TTC549 (cell line): ENCODE data around the gene AFTPH.
A peak's percentile ranks its signal among the peaks of the same experiment; 100 is the strongest.

Source experiments
- FAIRE-seq: peaks from 2 replicates; lab custom pipeline; 2012; peaks lifted over from hg19 to GRCh38; lab: Jason Lieb, UNC

The AFTPH gene

DNA sequence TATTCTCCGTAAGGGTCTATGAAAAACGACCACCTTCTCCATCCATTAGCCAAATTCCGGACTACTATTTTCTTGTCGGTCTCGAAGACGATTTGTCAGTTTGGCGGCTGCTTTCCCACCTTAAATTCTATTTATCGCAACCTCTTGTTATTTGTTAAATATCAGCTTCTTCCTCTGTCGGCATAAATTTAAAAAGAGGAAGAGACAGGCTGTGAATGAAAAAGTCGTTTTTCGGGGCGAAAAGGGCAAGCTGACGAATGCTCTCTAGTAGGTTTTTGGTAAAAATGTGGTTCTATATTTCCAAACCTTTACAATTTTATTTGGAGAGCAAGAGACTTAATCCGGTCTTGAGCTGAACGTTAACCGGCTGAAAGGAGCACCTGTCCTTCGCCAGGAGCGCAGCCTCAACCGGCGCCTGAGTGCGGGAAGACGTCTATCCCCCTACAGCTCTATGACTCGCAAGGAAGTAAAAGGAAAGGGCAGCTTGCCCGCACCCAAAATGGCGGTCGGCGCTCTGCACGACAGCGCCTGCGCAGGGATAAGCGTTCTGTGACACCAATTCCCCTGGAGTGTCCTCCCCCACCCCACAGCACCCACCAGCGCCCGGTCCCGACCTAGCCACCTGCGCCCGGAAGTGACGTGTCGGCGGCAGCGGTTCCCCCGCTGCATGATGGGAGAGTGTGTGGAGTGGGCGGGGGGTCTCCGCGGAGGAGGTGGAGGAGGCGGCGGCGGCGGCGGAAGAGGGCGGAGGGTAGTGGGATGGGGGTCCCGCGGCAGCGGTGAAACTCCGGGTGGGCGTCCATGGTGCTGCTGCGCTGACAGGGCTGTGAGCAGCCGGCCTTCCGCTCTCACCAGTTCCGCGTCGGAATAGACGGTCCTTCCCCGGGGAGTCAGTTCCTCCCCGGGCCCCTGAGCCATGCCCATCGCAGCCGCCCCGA lies at the start of gene AFTPH:
Gene AFTPH (plus strand): TSS at position 663 of the 938 bp plus-strand sequence. CDS start 27,147 bp downstream, outside the sequence.
- FAIRE-seq = peak; percentile 94

DNA sequence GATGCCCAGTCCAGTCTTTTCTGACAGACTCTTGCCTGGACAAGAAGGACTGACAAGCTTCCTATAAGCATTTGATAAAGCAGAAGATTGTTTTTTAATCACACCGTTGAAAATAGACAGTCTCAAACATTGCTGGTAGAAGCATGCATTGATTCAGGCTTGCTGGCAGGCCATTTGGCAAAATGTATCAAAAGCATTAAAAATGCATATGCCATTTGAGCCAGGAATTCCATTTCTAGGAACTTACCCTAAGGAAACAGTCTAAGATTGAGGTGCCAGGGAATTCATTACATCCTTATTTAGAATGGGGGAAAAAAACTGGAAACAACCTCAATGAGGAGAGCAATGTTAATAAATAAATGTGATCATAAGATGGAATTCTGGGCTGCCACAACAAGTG lies 49.5 kb upstream of the AFTPH start:
- no peak for FAIRE-seq

DNA sequence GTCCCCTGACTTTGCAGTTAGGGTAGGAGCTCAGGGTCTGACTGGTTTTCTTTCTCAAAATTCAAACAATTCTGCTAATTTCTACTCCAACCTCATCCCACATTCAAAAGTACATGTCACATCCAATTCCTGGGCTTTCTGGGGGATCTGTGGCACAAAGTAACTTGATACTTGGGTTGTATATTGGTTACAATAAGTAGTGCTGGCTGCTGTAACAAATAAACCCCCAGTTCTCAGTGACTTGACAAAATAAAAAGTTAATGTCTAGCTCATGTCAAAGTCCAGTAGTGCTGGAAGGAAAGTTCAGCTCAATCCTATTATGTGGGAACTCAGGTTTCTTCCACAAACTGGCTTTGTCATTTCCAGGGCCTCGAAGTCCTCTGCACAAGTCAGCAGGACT lies 47.1 kb upstream of the AFTPH start:
- no peak for FAIRE-seq

DNA sequence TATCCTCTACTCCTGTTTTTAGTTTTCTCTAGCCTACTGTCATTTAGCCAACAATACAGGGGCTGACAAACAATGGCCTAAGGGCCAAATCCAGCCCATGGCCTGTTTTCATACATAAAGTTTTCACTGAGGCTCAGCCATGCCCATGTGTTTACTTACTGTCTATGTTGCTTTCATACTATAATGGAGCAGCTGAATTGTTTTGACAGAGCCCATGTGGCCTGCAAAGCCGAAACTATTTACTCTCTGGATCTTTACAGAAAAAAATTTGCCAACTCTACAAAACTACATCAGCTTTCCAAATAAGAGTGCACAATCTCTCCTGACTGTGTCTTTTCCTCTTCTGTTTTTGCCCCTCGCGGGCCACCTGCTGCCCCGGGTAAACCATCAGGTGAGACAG lies 46.1 kb upstream of the AFTPH start:
- FAIRE-seq = no peak

- no peak for FAIRE-seq
Observed at GRCh38 chr2:64478502-64479230, 45.5 kb upstream of the AFTPH start.

GRCh38 chr2:64479259-64480117 lies 44.6 kb upstream of the AFTPH start:
- no peak for FAIRE-seq

GRCh38 chr2:64481665-64482064 lies 42.5 kb upstream of the AFTPH start:
- FAIRE-seq = no peak

- no peak for FAIRE-seq
Observed at GRCh38 chr2:64482243-64482642, 41.9 kb upstream of the AFTPH start.

DNA sequence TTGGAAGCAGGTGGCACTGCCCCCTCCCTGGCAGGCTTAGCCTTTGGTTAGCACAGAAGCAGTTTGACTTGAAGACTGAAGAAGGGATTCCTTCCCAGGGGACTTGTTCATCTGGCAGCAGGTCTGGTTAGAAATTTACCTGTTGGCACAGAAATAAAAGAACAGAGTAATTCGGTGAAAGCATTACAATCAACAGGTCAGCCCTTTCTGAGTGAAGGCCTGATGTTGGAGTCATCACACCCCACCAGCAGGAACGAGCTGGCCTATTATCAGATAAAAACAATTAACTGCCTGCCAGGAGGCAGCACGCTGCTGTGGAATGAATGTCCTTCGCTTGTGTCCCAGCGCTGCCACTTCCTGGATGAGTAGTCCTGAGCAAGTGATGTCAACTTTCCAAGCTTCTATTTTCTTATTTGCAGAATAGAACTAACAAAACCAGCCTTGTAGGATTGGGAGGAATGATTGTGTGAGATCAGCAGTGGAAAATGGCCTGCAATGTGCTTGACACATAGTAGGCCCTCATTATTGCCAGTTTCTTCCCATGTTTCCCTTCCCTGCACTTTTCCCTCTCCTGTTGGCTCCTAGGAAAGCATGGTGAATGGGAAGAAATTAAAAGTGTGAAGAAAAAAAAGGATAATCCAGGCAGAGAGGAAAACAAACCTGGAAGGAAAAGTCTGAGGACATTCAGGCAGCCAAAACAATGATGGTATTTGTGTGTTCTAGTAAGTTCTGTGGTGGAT lies 41.2 kb upstream of the AFTPH start:
- FAIRE-seq = no peak

GRCh38 chr2:64485331-64485730 lies 38.8 kb upstream of the AFTPH start:
- no peak for FAIRE-seq

DNA sequence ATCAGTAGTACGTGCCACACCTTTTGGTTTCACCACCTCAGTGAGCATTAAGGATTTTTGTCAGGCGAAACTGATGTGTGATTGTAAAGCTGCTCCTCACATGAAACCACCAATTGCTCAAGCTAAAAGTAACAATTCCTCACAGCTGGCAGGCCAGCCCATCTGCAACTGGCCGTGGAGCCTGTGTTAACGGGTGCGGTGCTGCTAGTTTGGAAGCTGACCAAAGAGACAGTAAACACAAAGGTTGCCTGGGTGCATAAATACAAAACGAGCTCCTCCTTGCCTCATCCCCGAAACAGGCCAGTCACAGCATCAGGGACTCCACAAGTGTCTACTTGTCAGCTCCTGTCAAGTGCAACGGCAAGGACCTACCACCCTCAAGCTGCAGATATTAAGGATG lies 38.2 kb upstream of the AFTPH start:
- FAIRE-seq = no peak

DNA sequence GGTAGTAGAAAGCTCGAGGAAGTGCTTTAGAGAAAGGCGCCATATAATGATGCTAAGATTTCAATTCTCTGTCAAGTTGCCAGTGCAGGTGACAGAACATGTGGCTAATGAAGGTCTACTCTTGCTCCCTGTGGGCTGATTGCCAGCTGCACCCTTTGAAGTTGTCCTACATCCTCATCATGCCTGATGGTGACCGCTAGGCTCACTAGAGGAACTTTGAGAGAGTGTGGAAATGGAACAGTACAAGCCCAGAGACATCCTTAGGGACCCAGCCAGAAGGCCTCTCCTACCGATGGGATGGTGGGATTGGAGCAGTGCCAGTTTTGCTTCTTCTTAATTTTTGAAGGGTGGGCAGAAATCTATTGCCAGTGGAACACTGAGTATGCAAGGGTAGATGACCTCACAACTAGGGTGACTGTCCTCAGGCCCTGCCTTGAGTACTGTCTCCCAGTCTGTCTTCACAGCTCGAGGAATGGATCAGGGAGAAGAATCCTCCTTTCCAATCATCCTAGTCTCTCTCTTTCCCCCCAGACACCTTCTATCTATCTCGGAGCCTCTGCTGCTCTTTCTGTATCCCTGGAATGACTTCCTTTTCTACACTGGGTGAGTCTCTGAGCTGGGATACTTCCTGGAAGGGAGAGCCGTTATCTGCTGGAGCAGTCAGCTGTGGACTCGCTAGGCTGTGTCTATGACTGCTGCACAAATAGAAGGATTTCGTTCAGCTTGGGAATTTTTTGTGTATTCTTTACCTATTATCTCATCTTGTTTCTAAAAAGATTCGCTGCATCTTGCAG lies 36.7 kb upstream of the AFTPH start:
- no peak for FAIRE-seq

DNA sequence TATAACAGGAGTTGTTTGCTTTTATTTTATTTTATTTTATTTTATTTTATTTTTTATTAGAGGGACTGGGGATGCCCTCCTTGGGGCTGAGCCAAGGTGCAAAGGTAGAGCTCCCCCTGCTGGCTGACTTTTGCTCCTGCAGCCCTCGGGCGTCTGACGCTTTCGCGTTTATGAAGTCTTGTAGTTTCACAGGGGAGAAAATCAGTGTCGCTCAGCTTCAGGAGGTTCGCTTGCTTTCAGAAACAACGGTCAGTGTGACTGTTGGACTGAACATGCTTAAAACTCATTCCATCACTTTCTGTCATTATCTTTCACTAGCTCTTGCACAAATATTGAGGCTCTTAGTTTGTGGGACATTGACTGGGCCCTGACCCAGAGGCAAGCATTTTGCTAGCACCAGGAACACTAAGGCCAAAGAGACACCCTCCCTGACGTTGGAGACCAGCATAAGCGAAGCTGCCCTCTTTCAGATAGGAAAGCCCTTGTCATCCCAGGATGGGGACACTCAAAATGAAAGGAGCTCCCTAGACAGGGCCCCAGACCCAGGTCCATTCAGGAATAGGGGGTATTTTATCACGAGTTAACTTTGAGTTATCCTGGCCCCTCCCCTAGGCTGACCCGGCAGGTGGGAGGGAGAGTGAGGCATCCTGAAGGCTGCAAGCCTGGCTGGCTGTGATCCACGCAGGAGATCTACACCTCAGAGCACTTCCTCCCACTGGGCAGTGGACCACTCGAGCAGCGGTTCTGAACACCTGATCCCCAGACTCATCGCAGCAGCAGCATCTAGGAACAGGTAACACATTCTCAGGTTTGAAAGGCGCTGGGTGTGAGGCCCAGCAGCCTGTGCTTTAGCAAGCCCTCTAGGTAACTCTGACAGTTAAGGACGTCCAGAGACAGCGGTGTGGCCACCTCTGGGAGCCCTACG lies 35.8 kb upstream of the AFTPH start:
- FAIRE-seq = peak; percentile 62

GRCh38 chr2:64489081-64489751 lies 34.9 kb upstream of the AFTPH start:
- FAIRE-seq = no peak

DNA sequence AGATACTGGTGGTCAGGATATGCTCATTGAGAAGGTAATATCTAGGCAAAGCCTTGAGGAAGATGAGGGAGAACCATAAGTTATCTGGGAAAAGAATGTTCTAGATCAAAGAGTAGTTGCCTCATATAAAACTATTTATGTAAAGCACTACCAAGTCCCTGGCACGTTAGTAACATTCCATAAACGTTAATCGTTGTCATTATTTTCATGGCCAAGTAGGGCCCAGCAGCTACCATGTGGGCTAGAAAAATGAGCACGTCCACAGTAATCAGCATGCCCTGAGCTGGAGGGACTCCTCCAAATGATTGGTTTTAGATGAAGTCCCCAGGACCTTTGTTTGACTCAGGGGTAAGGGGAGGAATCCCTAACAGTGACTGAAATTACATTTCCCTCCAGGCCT lies 32.7 kb upstream of the AFTPH start:
- no peak for FAIRE-seq

- no peak for FAIRE-seq
Observed at GRCh38 chr2:64492272-64492671, 31.9 kb upstream of the AFTPH start.

GRCh38 chr2:64492821-64493220 lies 31.3 kb upstream of the AFTPH start:
- no peak for FAIRE-seq

- FAIRE-seq = no peak
Observed at GRCh38 chr2:64493788-64494187, 30.3 kb upstream of the AFTPH start.

DNA sequence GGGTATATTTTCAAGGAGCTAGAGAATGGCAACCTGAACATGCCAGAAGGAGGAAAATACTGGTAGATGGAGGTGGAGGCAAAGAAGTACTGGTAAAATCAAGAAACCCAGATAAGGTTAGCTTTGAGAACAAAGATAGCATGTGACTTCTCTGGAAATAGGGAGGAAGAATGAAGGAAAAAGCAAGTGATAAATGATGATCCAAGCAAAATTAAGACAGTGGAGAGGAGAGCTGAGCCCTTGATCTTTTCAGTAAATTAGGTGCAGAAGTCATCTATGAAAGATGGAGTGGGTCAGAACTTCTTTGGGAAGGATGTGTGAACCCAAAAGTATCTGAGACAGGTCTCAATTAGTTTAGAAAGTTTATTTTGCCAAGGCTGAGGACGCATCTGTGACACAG lies 25.7 kb upstream of the AFTPH start:
- no peak for FAIRE-seq
